Measurements from ENCODE around the gene ARHGEF2. TPM values are rescaled to one million over a fixed set of nuclear protein-coding genes. Genes with fewer than 3 reads are reported as not detected.

Gene ARHGEF2
- total and polyA plus RNA-seq, 9 of the 15 experiments (the other 6 are each of a cell fraction or from before 2014, with no cell fraction given) = 7.1 to 162 (median 62.2) TPM

DNA sequence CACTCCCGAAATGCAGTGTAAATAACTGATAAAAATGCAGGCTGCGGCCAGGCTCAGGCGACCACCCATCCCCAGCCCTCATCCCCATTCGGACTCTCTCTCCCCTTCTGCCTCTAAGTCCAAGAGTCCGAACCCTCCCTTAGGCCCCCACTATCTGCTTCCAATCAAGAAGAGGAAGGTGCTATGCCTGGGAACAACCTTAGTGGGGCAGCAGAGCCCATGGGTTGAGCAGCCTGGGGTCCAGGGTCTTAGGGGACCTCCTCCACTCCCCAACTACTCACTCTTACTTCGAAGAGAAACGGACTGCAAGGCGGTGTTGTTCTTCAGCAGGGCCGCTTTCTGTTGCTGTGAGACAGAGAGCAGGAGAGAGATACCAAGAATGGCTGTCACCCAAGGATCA is 12.2 kb downstream of the ARHGEF2 start (continued):
- TF ChIP-seq, protein P1, sequence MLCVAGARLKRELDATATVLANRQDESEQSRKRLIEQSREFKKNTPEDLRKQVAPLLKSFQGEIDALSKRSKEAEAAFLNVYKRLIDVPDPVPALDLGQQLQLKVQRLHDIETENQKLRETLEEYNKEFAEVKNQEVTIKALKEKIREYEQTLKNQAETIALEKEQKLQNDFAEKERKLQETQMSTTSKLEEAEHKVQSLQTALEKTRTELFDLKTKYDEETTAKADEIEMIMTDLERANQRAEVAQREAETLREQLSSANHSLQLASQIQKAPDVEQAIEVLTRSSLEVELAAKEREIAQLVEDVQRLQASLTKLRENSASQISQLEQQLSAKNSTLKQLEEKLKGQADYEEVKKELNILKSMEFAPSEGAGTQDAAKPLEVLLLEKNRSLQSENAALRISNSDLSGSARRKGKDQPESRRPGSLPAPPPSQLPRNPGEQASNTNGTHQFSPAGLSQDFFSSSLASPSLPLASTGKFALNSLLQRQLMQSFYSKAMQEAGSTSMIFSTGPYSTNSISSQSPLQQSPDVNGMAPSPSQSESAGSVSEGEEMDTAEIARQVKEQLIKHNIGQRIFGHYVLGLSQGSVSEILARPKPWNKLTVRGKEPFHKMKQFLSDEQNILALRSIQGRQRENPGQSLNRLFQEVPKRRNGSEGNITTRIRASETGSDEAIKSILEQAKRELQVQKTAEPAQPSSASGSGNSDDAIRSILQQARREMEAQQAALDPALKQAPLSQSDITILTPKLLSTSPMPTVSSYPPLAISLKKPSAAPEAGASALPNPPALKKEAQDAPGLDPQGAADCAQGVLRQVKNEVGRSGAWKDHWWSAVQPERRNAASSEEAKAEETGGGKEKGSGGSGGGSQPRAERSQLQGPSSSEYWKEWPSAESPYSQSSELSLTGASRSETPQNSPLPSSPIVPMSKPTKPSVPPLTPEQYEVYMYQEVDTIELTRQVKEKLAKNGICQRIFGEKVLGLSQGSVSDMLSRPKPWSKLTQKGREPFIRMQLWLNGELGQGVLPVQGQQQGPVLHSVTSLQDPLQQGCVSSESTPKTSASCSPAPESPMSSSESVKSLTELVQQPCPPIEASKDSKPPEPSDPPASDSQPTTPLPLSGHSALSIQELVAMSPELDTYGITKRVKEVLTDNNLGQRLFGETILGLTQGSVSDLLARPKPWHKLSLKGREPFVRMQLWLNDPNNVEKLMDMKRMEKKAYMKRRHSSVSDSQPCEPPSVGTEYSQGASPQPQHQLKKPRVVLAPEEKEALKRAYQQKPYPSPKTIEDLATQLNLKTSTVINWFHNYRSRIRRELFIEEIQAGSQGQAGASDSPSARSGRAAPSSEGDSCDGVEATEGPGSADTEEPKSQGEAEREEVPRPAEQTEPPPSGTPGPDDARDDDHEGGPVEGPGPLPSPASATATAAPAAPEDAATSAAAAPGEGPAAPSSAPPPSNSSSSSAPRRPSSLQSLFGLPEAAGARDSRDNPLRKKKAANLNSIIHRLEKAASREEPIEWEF (CRISPR knock-in tag; IDR thresholded peaks at IDR 0.05) = no peak

DNA sequence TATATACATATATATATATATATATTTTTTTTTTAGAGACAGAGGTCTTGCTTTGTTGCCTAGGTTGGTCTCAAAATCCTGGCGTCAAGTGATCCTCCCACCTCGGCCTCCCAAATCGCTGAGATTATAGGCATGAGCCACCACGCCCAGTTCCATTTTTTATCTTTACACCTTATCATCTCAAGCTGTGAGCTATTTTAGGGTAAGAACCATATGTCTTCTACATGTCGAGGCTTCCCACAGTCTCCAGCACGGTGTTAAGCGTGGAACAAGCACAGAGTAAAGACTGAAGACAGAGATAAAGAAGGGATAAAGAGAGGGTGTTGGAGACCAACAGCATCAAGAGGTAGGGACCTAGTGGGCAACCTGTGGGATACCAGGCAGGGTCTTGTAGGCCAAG is 14.2 kb downstream of the ARHGEF2 start:
- H3K36me3 ChIP-seq (ENCODE audit: control insufficient read depth, insufficient read depth, low read length) = peaks cover 91% of the 10 kb centered on the region; the same call in 2 of the 3 replicates
- intact Hi-C loops (cut with micrococcal nuclease) (no loop called here), in situ Hi-C loops (cut with MboI) (no loop called here)
- no peak overlapping the region for H3K27ac ChIP-seq (ENCODE audit: extremely low read depth, low read depth, low read length)
- peaks cover 5% of the 10 kb centered on the region for H3K9me1 ChIP-seq (ENCODE audit: control insufficient read depth, insufficient read depth, low read length)
- peaks cover 11% of the 10 kb centered on the region; the same call in 1 of the 2 replicates for H4K20me1 ChIP-seq (replicated peaks; ENCODE audit: control insufficient read depth, insufficient read depth, low read length)
- FAIRE-seq = peak; percentile 79
- no peaks in the 10 kb centered on the region for H3K9me3 ChIP-seq (replicated peaks; ENCODE audit: control insufficient read depth, insufficient read depth, low read depth, low read length)
- ATAC-seq = no peak
- ChIA-PET CTCF (ENCODE audit: low intra/inter-chr PET ratio) (no interaction called here), POLR2A (interaction anchor here (2.1 to 6.0 kb wide), 3 partner anchors 10 to 13 kb away, joined by 10 to 41 read pairs (median 26); partner anchors contain the start of gene ARHGEF2)
- peaks cover 3 to 29% of the 10 kb centered on the region in 2 experiments; a peak in 4 of 5 replicates for H3K4me1 ChIP-seq (replicated peaks in 1 of 2; ENCODE audit: control insufficient read depth in 2 of 2, insufficient read depth in 2 of 2, low read length in 2 of 2)
- no peaks in the 10 kb centered on the region for H3K27me3 ChIP-seq (ENCODE audit: control insufficient read depth in 2 of 2, insufficient read depth in 2 of 2, low read length in 2 of 2)
- no peak overlapping the region for H2AFZ ChIP-seq (ENCODE audit: low read depth, low read length)
- H3K79me2 ChIP-seq (ENCODE audit: control insufficient read depth, insufficient read depth, low read length) = peaks cover 31% of the 10 kb centered on the region
- DNase-seq (ENCODE audit: extremely low read depth in 1 of 4, low spot score in 3 of 4) = no peak
- 19% methylated on average over 7 of the region's 7 CpGs for WGBS (ENCODE audit: insufficient coverage, low coverage, missing lambda C conversion rate)
- H3K4me2 ChIP-seq (ENCODE audit: insufficient read depth, low read length) = no peak overlapping the region
- no peak overlapping the region for H3K4me3 ChIP-seq
- BruUV-seq (replicated peaks) = no TSS peak
- H3K9ac ChIP-seq (ENCODE audit: insufficient read depth in 1 of 2, low read depth in 2 of 2, low read length in 2 of 2) = peak overlapping the region in 1 of 2 experiments; percentile 3; a peak in 1 of 4 replicates
- no peak for TF ChIP-seq CCNT2 (IDR thresholded peaks at IDR 0.05; ENCODE audit: borderline replicate concordance, extremely low read depth, insufficient read length, low read depth, low read length)
- no peak for TF ChIP-seq ETV1 (tag; conservative IDR thresholded peaks at IDR 0.05; ENCODE audit: low read depth)
- no peak for TF ChIP-seq TBL1XR1 (IDR thresholded peaks at IDR 0.05; ENCODE audit: low read length in 2 of 2)
- no peak for TF ChIP-seq ZNF384 (IDR thresholded peaks at IDR 0.05; ENCODE audit: low read depth, low read length)
- TF ChIP-seq, protein P2, sequence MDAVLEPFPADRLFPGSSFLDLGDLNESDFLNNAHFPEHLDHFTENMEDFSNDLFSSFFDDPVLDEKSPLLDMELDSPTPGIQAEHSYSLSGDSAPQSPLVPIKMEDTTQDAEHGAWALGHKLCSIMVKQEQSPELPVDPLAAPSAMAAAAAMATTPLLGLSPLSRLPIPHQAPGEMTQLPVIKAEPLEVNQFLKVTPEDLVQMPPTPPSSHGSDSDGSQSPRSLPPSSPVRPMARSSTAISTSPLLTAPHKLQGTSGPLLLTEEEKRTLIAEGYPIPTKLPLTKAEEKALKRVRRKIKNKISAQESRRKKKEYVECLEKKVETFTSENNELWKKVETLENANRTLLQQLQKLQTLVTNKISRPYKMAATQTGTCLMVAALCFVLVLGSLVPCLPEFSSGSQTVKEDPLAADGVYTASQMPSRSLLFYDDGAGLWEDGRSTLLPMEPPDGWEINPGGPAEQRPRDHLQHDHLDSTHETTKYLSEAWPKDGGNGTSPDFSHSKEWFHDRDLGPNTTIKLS (IDR thresholded peaks at IDR 0.05; ENCODE audit: borderline replicate concordance, low read depth) = no peak

All from K562 (cell line).